Muscle of arm (tissue), 12 donors: ENCODE measurements around the gene PLCG2. TPM values are rescaled to one million over a fixed set of nuclear protein-coding genes. Genes with fewer than 3 reads are reported as not detected.
"Not testable (repeated sequence)": the region's sequence is repeated elsewhere in the genome, so short reads cannot be mapped to it uniquely, and the experiment has no call there.

Experiments
- DNase-seq: peaks from one replicate; pipeline ENCODE4 v3.0.0-alpha.2; 2013
- polyA plus RNA-seq, 12 donors: library from polyadenylated mRNA; unstranded; fragments of 120-200 nt; gene quantifications; one replicate each; pipeline ENCODE4 v1.2.1, GENCODE V29; 2013; ENCODE audit not compliant: insufficient read length in 12 of 12

PLCG2 gene
- polyA plus RNA-seq, 12 donors: 5.2 to 11.9 (median 6.8) TPM; not detected in 2

DNA sequence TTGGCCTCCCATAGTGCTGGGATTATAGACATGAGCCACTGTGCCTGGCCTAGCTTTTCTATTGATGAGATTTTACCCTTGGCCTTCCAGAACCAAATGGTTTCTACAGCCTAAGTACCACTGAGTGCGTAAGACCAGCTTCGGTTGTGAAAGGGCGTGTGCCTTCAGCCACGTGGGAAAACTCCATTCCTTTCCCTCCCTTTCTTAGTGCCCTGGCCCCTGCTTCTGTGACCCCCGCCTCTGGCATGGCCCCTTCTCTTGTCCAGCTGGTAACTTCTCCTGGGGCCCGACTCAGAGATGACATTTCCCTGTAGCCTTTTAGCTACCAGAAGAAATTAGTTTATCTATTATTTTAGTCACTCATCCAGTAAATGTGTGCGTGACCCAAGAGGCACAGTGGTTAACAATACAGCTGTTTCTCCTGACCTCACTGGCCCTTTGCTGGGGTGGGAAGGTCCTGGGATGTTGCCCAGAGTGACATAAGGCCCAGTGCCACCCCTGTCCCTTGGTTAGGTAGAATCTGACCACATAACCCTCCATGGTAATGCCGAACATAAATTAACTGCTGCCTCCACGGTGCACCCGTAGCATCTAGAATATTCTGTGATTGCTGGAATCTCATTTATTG lies 97.3 kb downstream of the PLCG2 start:
- no peak for DNase-seq

GRCh38 chr16:81877490-81877889 lies 98.4 kb downstream of the PLCG2 start:
- not testable (repeated sequence) for DNase-seq

GRCh38 chr16:81878529-81878928 lies 99.4 kb downstream of the PLCG2 start:
- DNase-seq: no peak

- no peak for DNase-seq
Observed at GRCh38 chr16:81879625-81880024, 100.5 kb downstream of the PLCG2 start.

GRCh38 chr16:81880816-81881215 lies 101.7 kb downstream of the PLCG2 start:
- no peak for DNase-seq

DNA sequence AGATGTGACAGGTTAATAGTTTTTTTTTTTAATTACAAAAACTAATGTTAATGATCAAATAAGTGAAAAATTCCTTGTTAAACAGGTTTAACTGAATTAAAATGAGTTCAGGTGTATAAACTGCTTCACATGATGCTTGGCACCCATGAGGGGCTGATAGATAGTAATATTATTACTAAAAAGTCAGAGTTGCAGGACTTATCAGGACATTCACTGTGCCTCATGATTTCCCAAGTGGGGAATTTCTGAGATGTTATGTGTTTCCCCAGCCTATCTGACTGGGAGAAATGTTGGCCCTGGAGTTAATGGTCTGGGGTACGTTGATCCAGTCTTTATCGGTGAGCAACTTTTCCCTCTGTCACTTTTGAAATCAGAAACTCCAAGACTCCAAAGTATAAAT lies 102.1 kb downstream of the PLCG2 start:
- no peak for DNase-seq

DNA sequence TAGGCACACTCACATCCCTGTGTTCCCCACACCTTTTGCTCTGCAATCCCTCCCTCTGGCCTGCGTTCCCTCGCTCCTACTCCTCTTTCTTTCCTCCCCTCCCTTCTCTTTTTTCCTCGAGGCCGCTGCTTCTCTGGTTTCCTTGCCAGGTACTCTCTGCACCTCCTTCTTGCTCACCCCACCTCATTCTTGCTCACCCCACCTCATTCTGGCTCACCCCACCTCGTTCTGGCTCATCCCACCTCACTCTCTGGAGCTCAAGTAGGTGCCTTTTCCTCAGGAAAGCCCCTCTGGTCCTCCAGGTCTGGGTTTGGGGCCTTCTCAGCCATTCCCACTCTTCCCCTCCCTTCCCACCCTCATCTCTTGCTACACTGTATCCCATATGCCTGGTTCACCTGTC lies 103.5 kb downstream of the PLCG2 start:
- no peak for DNase-seq

GRCh38 chr16:81883235-81883634 lies 104.1 kb downstream of the PLCG2 start:
- no peak for DNase-seq

GRCh38 chr16:81885976-81886586 lies 107.0 kb downstream of the PLCG2 start:
- DNase-seq: no peak

DNA sequence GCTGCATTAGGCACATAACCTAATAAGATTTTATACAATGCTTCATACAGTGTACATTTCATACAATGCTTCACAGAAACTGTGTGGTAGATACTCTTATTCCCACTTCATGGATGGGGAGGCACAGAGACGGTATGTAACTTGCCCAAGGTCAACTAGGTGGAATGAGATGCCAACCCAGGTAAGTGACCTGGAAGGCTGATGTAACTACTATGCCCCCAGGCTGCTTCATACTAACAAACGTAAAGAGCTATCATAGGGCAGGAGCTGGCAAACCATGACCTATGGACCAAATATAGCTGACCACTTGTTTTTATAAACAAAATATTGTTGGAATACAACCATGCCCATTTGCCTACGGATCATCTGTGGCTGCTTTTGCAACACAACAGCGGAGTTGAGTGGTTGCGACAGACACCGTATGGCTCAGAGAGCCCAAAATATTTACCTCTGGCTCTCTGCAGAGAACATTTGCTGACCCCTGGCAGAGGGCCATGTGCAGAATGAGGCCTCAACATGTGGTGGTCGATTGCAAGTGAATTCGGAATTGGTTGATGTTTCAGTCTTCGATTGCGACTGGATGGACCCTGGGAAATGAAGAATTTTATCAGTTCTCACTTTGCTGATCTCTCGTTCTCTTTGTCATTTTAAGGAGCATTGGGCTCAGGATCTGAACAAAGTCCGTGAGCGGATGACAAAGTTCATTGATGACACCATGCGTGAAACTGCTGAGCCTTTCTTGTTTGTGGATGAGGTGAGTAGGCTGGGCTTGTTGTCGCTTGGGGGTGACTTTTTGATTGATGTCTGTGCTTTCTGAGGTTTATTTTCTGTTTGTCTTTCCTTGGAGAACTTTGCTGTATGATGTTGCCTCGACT lies 109.7 kb downstream of the PLCG2 start:
- DNase-seq: no peak

DNA sequence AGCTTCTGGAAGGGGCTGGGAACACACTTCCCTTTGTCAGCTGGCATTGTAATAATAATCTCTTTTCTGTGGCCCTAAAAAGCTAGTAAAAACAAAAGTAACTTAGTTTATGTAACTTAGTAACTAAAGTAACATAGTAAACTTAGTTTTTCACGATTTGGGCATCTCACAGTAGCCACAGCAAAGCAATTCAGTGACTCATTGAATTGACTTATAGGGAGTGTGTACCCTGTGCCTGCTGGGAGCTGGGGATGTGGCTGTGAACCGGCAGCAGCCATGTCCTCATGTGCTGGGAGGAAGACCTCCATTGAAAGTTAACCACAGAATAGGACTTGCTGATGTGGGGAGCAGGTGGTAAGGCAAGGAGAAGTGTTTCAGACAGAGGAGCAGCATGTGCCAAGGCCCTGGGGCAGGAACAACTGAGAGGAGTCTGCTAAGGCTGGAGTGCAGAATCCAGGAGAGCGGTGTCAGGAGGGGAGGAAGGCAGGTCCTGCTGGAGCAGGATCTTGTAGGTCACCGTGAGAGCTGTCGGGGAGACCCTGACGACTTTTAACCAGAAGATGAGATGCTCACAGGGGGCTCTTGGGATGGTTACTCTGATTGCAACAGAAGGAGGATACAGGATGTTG lies 112.8 kb downstream of the PLCG2 start:
- DNase-seq: no peak

DNA sequence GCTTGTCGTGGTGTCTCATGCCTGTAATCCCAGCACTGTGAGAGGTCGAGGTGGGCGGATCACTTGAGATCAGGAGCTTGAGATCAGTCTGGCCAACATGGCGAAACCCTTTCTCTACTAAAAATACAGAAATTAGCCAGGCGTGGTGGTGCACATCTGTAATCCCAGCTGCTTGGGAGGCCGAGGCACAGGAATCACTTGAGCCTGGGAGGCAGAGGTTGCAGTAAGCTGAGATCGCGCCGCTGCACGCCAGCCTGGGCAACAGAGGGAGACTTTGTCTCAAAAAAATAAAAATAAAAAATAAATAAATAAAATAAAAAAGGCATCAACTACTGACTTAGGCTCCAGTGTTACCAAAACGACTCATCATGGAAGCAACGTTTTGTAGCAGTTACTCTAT lies 115.5 kb downstream of the PLCG2 start:
- no peak for DNase-seq

DNA sequence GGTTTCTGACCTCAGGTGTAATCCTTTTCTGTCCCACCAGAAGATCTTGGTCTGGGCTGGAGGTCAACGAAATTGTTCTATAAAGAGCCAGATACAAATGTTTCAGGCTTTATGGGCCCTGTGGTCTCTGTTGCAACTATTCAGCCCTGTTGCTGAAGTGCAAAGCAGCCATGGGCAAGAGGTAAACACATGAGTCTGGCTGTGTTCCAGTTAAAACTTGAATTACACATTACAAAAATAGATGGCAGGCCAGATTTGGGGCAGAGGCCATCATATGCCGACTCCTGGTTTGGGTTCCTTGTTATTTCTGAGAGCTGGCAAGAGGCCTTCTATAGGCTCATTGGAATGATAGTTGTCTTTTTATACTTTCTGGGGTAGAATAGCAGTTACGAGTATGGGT lies 117.8 kb downstream of the PLCG2 start:
- DNase-seq: no peak

- no peak for DNase-seq
Observed at GRCh38 chr16:81899601-81900000, 120.5 kb downstream of the PLCG2 start.

- no peak for DNase-seq
Observed at GRCh38 chr16:81900014-81900413, 120.9 kb downstream of the PLCG2 start.

DNA sequence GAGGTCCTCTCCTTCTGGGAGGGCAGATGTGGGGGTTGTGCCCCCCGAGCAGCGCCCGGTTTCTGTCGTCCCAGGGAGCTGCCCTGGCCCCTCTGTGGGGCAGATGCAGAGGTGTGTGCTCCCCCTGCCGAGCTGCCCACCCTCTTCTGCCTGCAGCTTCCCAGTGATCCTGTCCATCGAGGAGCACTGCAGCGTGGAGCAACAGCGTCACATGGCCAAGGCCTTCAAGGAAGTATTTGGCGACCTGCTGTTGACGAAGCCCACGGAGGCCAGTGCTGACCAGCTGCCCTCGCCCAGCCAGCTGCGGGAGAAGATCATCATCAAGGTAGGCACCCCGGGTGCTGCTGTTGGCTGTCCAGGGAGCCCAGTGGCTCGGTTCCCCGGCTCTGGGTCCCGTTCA lies 121.4 kb downstream of the PLCG2 start:
- no peak for DNase-seq

DNA sequence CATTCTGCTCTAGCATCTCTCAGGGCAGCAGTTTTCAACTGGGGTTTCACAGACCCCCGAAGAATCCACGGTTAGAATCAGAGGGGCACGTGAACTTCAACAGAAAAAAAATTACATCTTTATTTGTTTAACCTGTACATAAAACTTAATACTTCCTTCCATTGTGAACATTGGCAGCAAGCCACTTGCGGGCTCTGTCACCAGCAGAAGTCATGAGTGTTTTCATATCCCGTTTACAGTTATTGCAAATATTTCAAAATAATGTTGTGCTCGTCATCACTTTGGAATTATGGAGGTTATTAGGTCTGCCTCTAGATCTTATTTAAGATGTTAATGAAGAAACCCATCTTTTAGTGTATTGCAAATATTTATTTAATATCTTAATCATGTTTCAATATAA lies 122.4 kb downstream of the PLCG2 start:
- DNase-seq: no peak

- no peak for DNase-seq
Observed at GRCh38 chr16:81902025-81902424, 122.9 kb downstream of the PLCG2 start.

GRCh38 chr16:81904320-81904719 lies 125.2 kb downstream of the PLCG2 start:
- DNase-seq: no peak

- DNase-seq: no peak
Observed at GRCh38 chr16:81905277-81905676, 126.2 kb downstream of the PLCG2 start.

GRCh38 chr16:81907681-81908080 lies 128.6 kb downstream of the PLCG2 start:
- no peak for DNase-seq

DNA sequence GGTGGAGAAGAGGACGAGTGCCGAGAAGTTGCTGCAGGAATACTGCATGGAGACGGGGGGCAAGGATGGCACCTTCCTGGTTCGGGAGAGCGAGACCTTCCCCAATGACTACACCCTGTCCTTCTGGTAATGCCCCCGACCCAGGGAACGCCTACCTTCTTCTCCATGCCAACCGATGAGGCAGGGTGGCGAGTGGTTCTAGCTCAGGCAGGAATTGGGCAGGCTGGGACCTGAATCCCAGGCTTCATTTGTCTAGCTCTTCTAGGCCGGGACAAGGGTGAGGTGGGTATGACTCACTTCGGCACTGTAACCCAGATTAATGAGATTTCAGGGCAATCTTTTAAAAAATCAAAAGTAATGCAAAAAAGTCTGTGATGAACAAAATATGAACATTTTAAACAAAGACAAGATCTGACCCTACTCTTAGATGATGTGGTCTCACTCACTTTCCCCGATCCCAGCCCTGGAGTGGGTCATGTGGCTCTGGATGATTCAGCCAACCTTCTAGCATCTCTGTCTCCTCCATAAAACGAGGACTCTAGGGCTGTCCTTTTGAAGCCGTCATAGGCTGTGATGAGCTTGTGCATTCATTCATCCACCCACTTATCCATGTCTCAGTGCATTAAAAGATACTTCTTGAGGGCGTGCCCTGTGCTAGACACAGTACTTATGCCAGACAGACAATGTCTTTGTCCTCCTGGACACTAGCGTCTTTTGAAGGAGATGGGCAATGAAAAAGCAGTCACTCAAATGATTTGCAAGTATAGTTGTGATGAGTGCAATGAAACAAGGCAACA lies 129.6 kb downstream of the PLCG2 start:
- DNase-seq: no peak
